CD4-positive, alpha-beta T cell (primary cell): ENCODE measurements around the gene IL16. TPM values are rescaled to one million over a fixed set of nuclear protein-coding genes. Genes with fewer than 3 reads are reported as not detected.

Experiments
- ATAC-seq: fragments of 200-7000 bp; cut with Tn5 transposase; one replicate; pipeline ENCODE4 v1.10.0; 2022; ENCODE audit warnings: mild to moderate bottlenecking; ENCODE audit not compliant: poor library complexity
- CTCF ChIA-PET: fragments of 350-600 bp; sonication (Branson Sonifier 250); formaldehyde crosslinking; loops from one replicate; lab custom pipeline; 2021; ENCODE audit warnings: antibody characterized with exemption, inconsistent platforms; lab: Charles Lee
- POLR2A ChIA-PET: fragments of 350-600 bp; sonication (Branson Sonifier 250); formaldehyde crosslinking; loops from one replicate; lab custom pipeline; 2021; ENCODE audit warnings: antibody characterized with exemption, inconsistent platforms; lab: Charles Lee
- DNase-seq, 14 experiments: peaks; one replicate each; pipeline ENCODE4 v3.0.0-alpha.2; 2013 to 2020; ENCODE audit warnings: mixed read lengths in 2 of 14
- H3K27ac ChIP-seq, 2 donors: one replicate each; pipeline versions ENCODE4 v1.5.1 to v1.7.0; 2013; ENCODE audit warnings: low read length in 2 of 2, low read depth in 1 of 2, mild to moderate bottlenecking in 1 of 2
- H3K27me3 ChIP-seq, 2 experiments: 1 replicate in 1 of 2; 2 replicates in 1 of 2; pipeline versions ENCODE4 v1.6.1 to v1.7.0; 2013; ENCODE audit warnings: low read length in 2 of 2, control low read depth in 1 of 2, mild to moderate bottlenecking in 1 of 2, moderate library complexity in 1 of 2; ENCODE audit not compliant: insufficient read depth in 2 of 2, control insufficient read depth in 1 of 2
- H3K36me3 ChIP-seq: one replicate; pipeline ENCODE4 v1.6.1; 2013; ENCODE audit warnings: low read length, control low read depth; ENCODE audit not compliant: insufficient read depth
- H3K4me1 ChIP-seq: one replicate; pipeline ENCODE4 v1.6.1; 2013; ENCODE audit warnings: low read length, control low read depth; ENCODE audit not compliant: insufficient read depth
- H3K4me3 ChIP-seq: one replicate; pipeline ENCODE4 v1.5.1; 2013; ENCODE audit warnings: mild to moderate bottlenecking, low read length, moderate library complexity
- H3K9me3 ChIP-seq, 2 experiments: 1 replicate in 1 of 2; 2 replicates in 1 of 2; pipeline versions ENCODE4 v1.6.1 to v1.7.0; 2013; ENCODE audit warnings: low read length in 2 of 2, mild to moderate bottlenecking in 2 of 2, control low read depth in 1 of 2, moderate library complexity in 1 of 2; ENCODE audit not compliant: control insufficient read depth in 1 of 2, insufficient read depth in 1 of 2
- H3K27ac Mint-ChIP-seq: one replicate; pipeline ENCODE4 v1.8.0; 2020; ENCODE audit warnings: mixed read lengths
- H3K27me3 Mint-ChIP-seq: one replicate; pipeline ENCODE4 v1.8.0; 2021; ENCODE audit warnings: mixed read lengths
- H3K36me3 Mint-ChIP-seq: one replicate; pipeline ENCODE4 v1.8.0; 2021; ENCODE audit warnings: low read depth, mixed read lengths
- H3K4me1 Mint-ChIP-seq: one replicate; pipeline ENCODE4 v1.8.0; 2021; ENCODE audit warnings: low read depth, mixed read lengths
- H3K4me3 Mint-ChIP-seq: one replicate; pipeline ENCODE4 v1.8.0; 2020; ENCODE audit warnings: mild to moderate bottlenecking, mixed read lengths
- H3K9me3 Mint-ChIP-seq: one replicate; pipeline ENCODE4 v1.8.0; 2020; ENCODE audit warnings: mixed read lengths
- CTCF ChIP-seq: fragments of 200-600 bp; IDR thresholded peaks from one replicate; pipeline ENCODE4 v1.8.0; 2022; ENCODE audit warnings: antibody characterized with exemption, mild to moderate bottlenecking
- intact Hi-C, 2 experiments: fragments of 100-400 bp; cut with DNase I in 1 of 2; cut with micrococcal nuclease in 1 of 2; formaldehyde crosslinking; loops; one replicate each; pipeline versions ENCODE4 v1.15.1 to v1.9.0; 2023 to 2025; cut with DNase I, micrococcal nuclease
- total RNA-seq, 174 experiments: library from RNA in 2 of 174; stranded (reverse) in 2 of 174; gene quantifications; one replicate each; pipeline ENCODE4 v1.2.3 and lab custom pipeline; 2021 to 2026

IL16 gene
- total RNA-seq, 2 experiments from 2014 or later: 164 to 168 TPM

- Histone ChIP-seq H3K36me3 (no peaks in the 10 kb centered on the region), H3K9me3 (no peaks in the 10 kb centered on the region), H3K4me3 (no peak overlapping the region), H3K4me1 (no peaks in the 10 kb centered on the region), H3K27ac (no peak overlapping the region), H3K27me3 (peaks cover 0 to 2% of the 10 kb centered on the region in 2 experiments)
- Mint-ChIP-seq H3K27ac (no peak overlapping the region), H3K27me3 (no peaks in the 10 kb centered on the region), H3K4me3 (no peak overlapping the region), H3K9me3 (no peaks in the 10 kb centered on the region), H3K4me1 (no peaks in the 10 kb centered on the region), H3K36me3 (no peaks in the 10 kb centered on the region)
- intact Hi-C loops: no loop called here
- POLR2A ChIA-PET: no interaction called here
- DNase-seq (no peak), ATAC-seq (no peak)
- TF ChIP-seq CTCF: no peak
- CTCF ChIA-PET: no interaction called here
These were observed 155.0 kb downstream of the IL16 start for GRCh38 chr15:81351651-81352050.

GRCh38 chr15:81356252-81356651 lies 159.6 kb downstream of the IL16 start:
- Histone ChIP-seq H3K4me1 (no peaks in the 10 kb centered on the region), H3K36me3 (no peaks in the 10 kb centered on the region), H3K4me3 (no peak overlapping the region), H3K27ac (no peak overlapping the region), H3K9me3 (no peaks in the 10 kb centered on the region), H3K27me3 (peaks cover 0 to 2% of the 10 kb centered on the region in 2 experiments)
- Mint-ChIP-seq H3K27me3 (no peaks in the 10 kb centered on the region), H3K4me3 (no peak overlapping the region), H3K36me3 (no peaks in the 10 kb centered on the region), H3K4me1 (no peaks in the 10 kb centered on the region), H3K9me3 (no peaks in the 10 kb centered on the region), H3K27ac (no peak overlapping the region)
- intact Hi-C loops: no loop called here
- ATAC-seq: no peak
- no peak for DNase-seq
- ChIA-PET CTCF (interaction anchor here (1.6 kb wide), 1 partner anchor 90 kb away, joined by 5 read pairs; no protein-coding TSS in a partner anchor), POLR2A (interaction anchor here (0.6 kb wide), 1 partner anchor 281 kb away, joined by 4 read pairs; no protein-coding TSS in a partner anchor)
- TF ChIP-seq CTCF: no peak

- Histone ChIP-seq H3K4me3 (no peak overlapping the region), H3K36me3 (no peaks in the 10 kb centered on the region), H3K9me3 (no peaks in the 10 kb centered on the region), H3K27ac (no peak overlapping the region), H3K27me3 (peaks cover 0 to 2% of the 10 kb centered on the region in 2 experiments), H3K4me1 (no peaks in the 10 kb centered on the region)
- CTCF ChIA-PET: interaction anchor here (0.8 kb wide), 1 partner anchor 83 kb away, joined by 3 read pairs; no protein-coding TSS in a partner anchor
- intact Hi-C loops: no loop called here
- Mint-ChIP-seq H3K4me1 (no peaks in the 10 kb centered on the region), H3K9me3 (no peaks in the 10 kb centered on the region), H3K27ac (no peak overlapping the region), H3K36me3 (no peaks in the 10 kb centered on the region), H3K27me3 (no peaks in the 10 kb centered on the region), H3K4me3 (no peak overlapping the region)
- no peak for TF ChIP-seq CTCF
- DNase-seq (no peak), ATAC-seq (no peak)
- POLR2A ChIA-PET: no interaction called here
These were observed 160.6 kb downstream of the IL16 start for GRCh38 chr15:81357180-81357686.
